C4-2B (cell line): Measurements from ENCODE around the gene OR7E24.

Experiments used
- CTCF ChIP-seq: fragments of 450-650 bp; conservative IDR thresholded peaks from 2 replicates; pipeline ENCODE4 v1.5.1; 2017; ENCODE audit warnings: mild to moderate bottlenecking
- ZFX ChIP-seq: fragments of 450-650 bp; IDR thresholded peaks from 2 replicates; pipeline ENCODE4 v1.6.1; 2017

GRCh38 chr19:9289231-9289884 lies 38.6 kb downstream of the OR7E24 start:
- TF ChIP-seq CTCF (no peak), ZFX (no peak)
